DOHH2 (cell line): ENCODE measurements around the gene VSTM2L.

Experiments
- H3F3A ChIP-seq: fragments of 200-600 bp; sonication (generic), shearing (Covaris generic); 2 replicates; pipeline ENCODE4 v1.6.0; 2016; ENCODE audit warnings: antibody characterized with exemption, mild to moderate bottlenecking; ENCODE audit not compliant: control insufficient read depth, insufficient read depth
- H3K27ac ChIP-seq: fragments of 200-600 bp; sonication (generic); 2 replicates; pipeline ENCODE4 v1.5.1; 2014; ENCODE audit warnings: low read depth, mild to moderate bottlenecking, low read length, moderate library complexity
- H3K27me3 ChIP-seq: fragments of 200-600 bp; sonication (generic); 2 replicates; pipeline ENCODE4 v1.6.1; 2014; ENCODE audit warnings: mild to moderate bottlenecking, low read length, mixed read lengths; ENCODE audit not compliant: control insufficient read depth
- H3K36me3 ChIP-seq: fragments of 200-600 bp; sonication (generic); 2 replicates; pipeline ENCODE4 v1.6.1; 2014; ENCODE audit warnings: mild to moderate bottlenecking, low read length, moderate library complexity, mixed read lengths; ENCODE audit not compliant: control insufficient read depth
- H3K4me1 ChIP-seq: fragments of 200-600 bp; sonication (generic); 2 replicates; pipeline ENCODE4 v1.6.1; 2014; ENCODE audit warnings: mild to moderate bottlenecking, low read length, mixed read lengths; ENCODE audit not compliant: control insufficient read depth
- H3K4me2 ChIP-seq: fragments of 200-600 bp; sonication (generic); 2 replicates; pipeline ENCODE4 v1.6.0; 2014; ENCODE audit warnings: mild to moderate bottlenecking, low read length, moderate library complexity
- H3K4me3 ChIP-seq: fragments of 200-600 bp; sonication (generic); 2 replicates; pipeline ENCODE4 v1.5.1; 2014; ENCODE audit warnings: mild to moderate bottlenecking, low read length, mixed read lengths
- H3K79me2 ChIP-seq: fragments of 200-600 bp; sonication (generic); 2 replicates; pipeline ENCODE4 v1.6.1; 2014; ENCODE audit warnings: mild to moderate bottlenecking, low read length, mixed read lengths; ENCODE audit not compliant: control insufficient read depth
- H3K9me2 ChIP-seq: fragments of 200-600 bp; sonication (generic); replicated peaks from 2 replicates; pipeline ENCODE4 v1.6.1; 2014; ENCODE audit warnings: mild to moderate bottlenecking, low read length, mixed read lengths; ENCODE audit not compliant: control insufficient read depth
- H3K9me3 ChIP-seq: fragments of 200-600 bp; sonication (generic); 2 replicates; pipeline ENCODE4 v1.6.1; 2014; ENCODE audit warnings: antibody characterized with exemption, low read length, mixed read lengths; ENCODE audit not compliant: control insufficient read depth, insufficient read depth
- H4K20me1 ChIP-seq: fragments of 200-600 bp; sonication (generic); 2 replicates; pipeline ENCODE4 v1.6.0; 2014; ENCODE audit warnings: low read depth, mild to moderate bottlenecking, antibody characterized with exemption, low read length, moderate library complexity; ENCODE audit not compliant: control insufficient read depth, insufficient read depth
- EZH2phosphoT487 ChIP-seq: fragments of 200-600 bp; sonication (generic); IDR thresholded peaks from 2 replicates; pipeline ENCODE4 v1.6.1; 2017; ENCODE audit warnings: borderline replicate concordance, mild to moderate bottlenecking, antibody characterized with exemption, low read length, moderate library complexity, mixed read lengths
- TF ChIP-seq, protein P1 (sequence below): fragments of 200-600 bp; sonication (generic); IDR thresholded peaks from one replicate; pipeline ENCODE4 v1.5.1; 2014; ENCODE audit warnings: antibody characterized with exemption, mild to moderate bottlenecking, low read depth, low read length; ENCODE audit not compliant: poor library complexity, severe bottlenecking

Gene VSTM2L

GRCh38 chr20:37954190-37954589 is 51.3 kb downstream of the VSTM2L start:
- H4K20me1 ChIP-seq = no peaks in the 10 kb centered on the region
- H3K27ac ChIP-seq = no peak overlapping the region
- no peaks in the 10 kb centered on the region for H3F3A ChIP-seq
- H3K4me1 ChIP-seq = no peaks in the 10 kb centered on the region
- H3K4me3 ChIP-seq = no peak overlapping the region
- H3K36me3 ChIP-seq = no peaks in the 10 kb centered on the region
- H3K79me2 ChIP-seq = no peaks in the 10 kb centered on the region
- peaks cover under 1% of the 10 kb centered on the region; the same call in 1 of the 2 replicates for H3K9me3 ChIP-seq
- peaks cover 13% of the 10 kb centered on the region for H3K27me3 ChIP-seq
- TF ChIP-seq EZH2phosphoT487 = no peak
- TF ChIP-seq, protein P1, sequence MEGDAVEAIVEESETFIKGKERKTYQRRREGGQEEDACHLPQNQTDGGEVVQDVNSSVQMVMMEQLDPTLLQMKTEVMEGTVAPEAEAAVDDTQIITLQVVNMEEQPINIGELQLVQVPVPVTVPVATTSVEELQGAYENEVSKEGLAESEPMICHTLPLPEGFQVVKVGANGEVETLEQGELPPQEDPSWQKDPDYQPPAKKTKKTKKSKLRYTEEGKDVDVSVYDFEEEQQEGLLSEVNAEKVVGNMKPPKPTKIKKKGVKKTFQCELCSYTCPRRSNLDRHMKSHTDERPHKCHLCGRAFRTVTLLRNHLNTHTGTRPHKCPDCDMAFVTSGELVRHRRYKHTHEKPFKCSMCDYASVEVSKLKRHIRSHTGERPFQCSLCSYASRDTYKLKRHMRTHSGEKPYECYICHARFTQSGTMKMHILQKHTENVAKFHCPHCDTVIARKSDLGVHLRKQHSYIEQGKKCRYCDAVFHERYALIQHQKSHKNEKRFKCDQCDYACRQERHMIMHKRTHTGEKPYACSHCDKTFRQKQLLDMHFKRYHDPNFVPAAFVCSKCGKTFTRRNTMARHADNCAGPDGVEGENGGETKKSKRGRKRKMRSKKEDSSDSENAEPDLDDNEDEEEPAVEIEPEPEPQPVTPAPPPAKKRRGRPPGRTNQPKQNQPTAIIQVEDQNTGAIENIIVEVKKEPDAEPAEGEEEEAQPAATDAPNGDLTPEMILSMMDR = no peak
- H3K9me2 ChIP-seq = no peaks in the 10 kb centered on the region
- H3K4me2 ChIP-seq = no peak overlapping the region

GRCh38 chr20:37954626-37955025 is 51.7 kb downstream of the VSTM2L start:
- H4K20me1 ChIP-seq = no peaks in the 10 kb centered on the region
- H3K4me1 ChIP-seq = no peaks in the 10 kb centered on the region
- TF ChIP-seq EZH2phosphoT487 = no peak
- TF ChIP-seq, protein P1 = no peak
- H3K79me2 ChIP-seq = no peaks in the 10 kb centered on the region
- H3K36me3 ChIP-seq = no peaks in the 10 kb centered on the region
- H3K27ac ChIP-seq = no peak overlapping the region
- H3K9me3 ChIP-seq = peaks cover 4% of the 10 kb centered on the region; the same call in 1 of the 2 replicates
- no peaks in the 10 kb centered on the region for H3K9me2 ChIP-seq
- H3K4me3 ChIP-seq = no peak overlapping the region
- H3F3A ChIP-seq = no peaks in the 10 kb centered on the region
- H3K27me3 ChIP-seq = peaks cover 13% of the 10 kb centered on the region
- no peak overlapping the region for H3K4me2 ChIP-seq

DNA sequence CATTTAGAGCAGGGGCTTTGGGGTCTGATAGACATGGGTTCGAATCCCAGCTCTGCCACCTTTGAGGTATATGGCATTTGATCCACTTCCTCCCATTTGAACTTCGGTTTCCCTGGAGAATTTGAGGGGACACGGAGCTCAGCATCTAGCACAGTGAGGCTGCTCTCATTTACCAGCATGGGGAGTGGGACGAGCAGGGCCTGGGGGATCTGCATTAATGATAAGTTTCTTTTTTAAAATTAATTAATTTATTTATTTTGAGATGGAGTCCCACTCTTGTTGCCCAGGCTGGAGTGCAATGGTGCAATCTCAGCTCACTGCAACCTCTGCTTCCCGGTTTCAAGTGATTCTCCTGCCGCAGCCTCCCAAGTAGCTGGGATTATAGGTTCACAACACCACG is 52.6 kb downstream of the VSTM2L start:
- H3K27me3 ChIP-seq = peaks cover 13% of the 10 kb centered on the region
- TF ChIP-seq, protein P1 = no peak
- TF ChIP-seq EZH2phosphoT487 = no peak
- H3K9me2 ChIP-seq = no peaks in the 10 kb centered on the region
- no peaks in the 10 kb centered on the region for H3K4me1 ChIP-seq
- H3K9me3 ChIP-seq = peaks cover 4% of the 10 kb centered on the region; the same call in 1 of the 2 replicates
- no peak overlapping the region for H3K4me2 ChIP-seq
- H3K36me3 ChIP-seq = no peaks in the 10 kb centered on the region
- H4K20me1 ChIP-seq = no peaks in the 10 kb centered on the region
- no peak overlapping the region for H3K4me3 ChIP-seq
- H3K79me2 ChIP-seq = no peaks in the 10 kb centered on the region
- H3K27ac ChIP-seq = no peak overlapping the region
- H3F3A ChIP-seq = no peaks in the 10 kb centered on the region

- H3K27ac ChIP-seq = no peak overlapping the region
Measured at GRCh38 chr20:37956107-37956585, 53.2 kb downstream of the VSTM2L start.

More at GRCh38 chr20:37956107-37956585, 53.2 kb downstream of the VSTM2L start:
- H4K20me1 ChIP-seq = no peaks in the 10 kb centered on the region
- H3K4me2 ChIP-seq = no peak overlapping the region
- no peaks in the 10 kb centered on the region for H3K4me1 ChIP-seq
- peaks cover 4% of the 10 kb centered on the region; the same call in 1 of the 2 replicates for H3K9me3 ChIP-seq
- no peaks in the 10 kb centered on the region for H3F3A ChIP-seq
- no peaks in the 10 kb centered on the region for H3K9me2 ChIP-seq
- H3K79me2 ChIP-seq = no peaks in the 10 kb centered on the region
- TF ChIP-seq EZH2phosphoT487 = no peak
- TF ChIP-seq, protein P1 = no peak
- no peak overlapping the region for H3K4me3 ChIP-seq
- no peaks in the 10 kb centered on the region for H3K36me3 ChIP-seq
- peaks cover 13% of the 10 kb centered on the region for H3K27me3 ChIP-seq
